Body of pancreas (tissue), 4 donors: Measurements from ENCODE around the gene OR2Y1. TPM values are rescaled to one million over a fixed set of nuclear protein-coding genes. Genes with fewer than 3 reads are reported as not detected.

ENCODE experiments used
- ATAC-seq: fragments of 150-250 bp; one replicate; pipeline ENCODE4 v1.9.1; 2016
- DNase-seq, 4 donors: peaks; one replicate each; pipeline ENCODE4 v3.0.0-alpha.2; 2019
- H3K27ac ChIP-seq, 4 donors: fragments of 200-600 bp; sonication (generic); 1 replicate in 3 of 4; 2 replicates in 1 of 4; pipeline versions ENCODE4 v1.5.1 to v1.6.1; 2016 to 2019; ENCODE audit warnings: mild to moderate bottlenecking in 1 of 4, mixed read lengths in 1 of 4, moderate library complexity in 1 of 4
- H3K27me3 ChIP-seq, 2 donors: fragments of 200-600 bp; sonication (generic); one replicate each; pipeline ENCODE4 v1.6.0; 2016; ENCODE audit warnings: mild to moderate bottlenecking in 1 of 2
- H3K36me3 ChIP-seq, 2 donors: fragments of 200-600 bp; sonication (generic); replicated peaks in 1 of 2; 2 replicates each; pipeline ENCODE4 v1.5.1; 2016; ENCODE audit warnings: low read depth in 2 of 2; ENCODE audit not compliant: insufficient read depth in 1 of 2
- H3K4me1 ChIP-seq: fragments of 200-600 bp; sonication (generic); one replicate; pipeline ENCODE4 v1.6.0; 2016
- H3K4me3 ChIP-seq, 2 donors: fragments of 200-600 bp; sonication (generic); 1 replicate in 1 of 2; 2 replicates in 1 of 2; pipeline ENCODE4 v1.5.1; 2016 to 2019
- H3K9me3 ChIP-seq, 3 donors: fragments of 200-600 bp; sonication (generic); 1 replicate in 2 of 3; 2 replicates in 1 of 3; pipeline ENCODE4 v1.5.1; 2016
- POLR2A ChIP-seq, 3 donors: fragments of 450-650 bp; IDR thresholded peaks; one replicate each; pipeline ENCODE4 v1.6.1; 2016; ENCODE audit warnings: antibody characterized with exemption in 3 of 3, mild to moderate bottlenecking in 2 of 3
- WGBS, 2 donors: methylation state at CpG; one replicate each; pipeline ENCODE4 v1.1.5; 2017; 5-methylcytosine and 5-hydroxymethylcytosine counted together
- intact Hi-C: fragments of 100-400 bp; cut with DNase I; formaldehyde crosslinking; loops from one replicate; pipeline ENCODE4 v1.15.1; 2023
- small RNA-seq: library from RNA; depleted of rRNA; stranded (forward); fragments of <200 nt; gene quantifications from one replicate; pipeline ENCODE3, GENCODE V24; 2016
- total RNA-seq, 2 donors: library from RNA; depleted of rRNA; stranded (reverse); fragments of >200 nt; gene quantifications; one replicate each; pipeline ENCODE4 v1.1.0, GENCODE V29; 2016
- TF ChIP-seq, protein P1 (sequence below), 7 experiments: fragments of 450-650 bp in 4 of 7; fragments of 200-600 bp in 3 of 7; sonication (generic) in 3 of 7; IDR thresholded peaks; one replicate each; pipeline ENCODE4 v1.5.1; 2016 to 2019; ENCODE audit warnings: antibody characterized with exemption in 7 of 7

Gene OR2Y1
- total RNA-seq, 2 donors from 2014 or later = not detected

DNA sequence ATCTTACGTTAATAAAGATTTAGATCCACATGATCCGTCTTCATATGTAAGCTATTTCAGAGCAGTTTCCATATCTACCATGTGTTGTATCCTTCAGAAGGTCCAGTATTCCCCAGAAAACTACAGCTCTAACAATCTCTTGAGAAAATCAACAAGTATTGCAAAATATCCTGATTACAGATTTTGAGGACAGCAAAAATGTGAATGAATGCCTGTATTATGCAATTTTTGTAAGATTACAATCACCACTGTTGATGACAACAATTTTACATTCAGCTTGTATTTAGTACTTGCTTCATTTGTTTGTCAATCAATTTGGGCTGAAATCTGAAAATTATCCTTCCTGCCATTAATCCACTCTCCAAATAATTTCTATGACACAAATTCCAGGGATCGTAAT, 47.4 kb downstream of the OR2Y1 start:
- Histone ChIP-seq H3K4me1 (no peaks in the 10 kb centered on the region), H3K4me3 (no peak overlapping the region), H3K27ac (no peak overlapping the region), H3K36me3 (no peaks in the 10 kb centered on the region), H3K27me3 (no peaks in the 10 kb centered on the region), H3K9me3 (no peaks in the 10 kb centered on the region)
- TF ChIP-seq POLR2A (IDR thresholded peaks at IDR 0.05) = no peak
- TF ChIP-seq, protein P1, sequence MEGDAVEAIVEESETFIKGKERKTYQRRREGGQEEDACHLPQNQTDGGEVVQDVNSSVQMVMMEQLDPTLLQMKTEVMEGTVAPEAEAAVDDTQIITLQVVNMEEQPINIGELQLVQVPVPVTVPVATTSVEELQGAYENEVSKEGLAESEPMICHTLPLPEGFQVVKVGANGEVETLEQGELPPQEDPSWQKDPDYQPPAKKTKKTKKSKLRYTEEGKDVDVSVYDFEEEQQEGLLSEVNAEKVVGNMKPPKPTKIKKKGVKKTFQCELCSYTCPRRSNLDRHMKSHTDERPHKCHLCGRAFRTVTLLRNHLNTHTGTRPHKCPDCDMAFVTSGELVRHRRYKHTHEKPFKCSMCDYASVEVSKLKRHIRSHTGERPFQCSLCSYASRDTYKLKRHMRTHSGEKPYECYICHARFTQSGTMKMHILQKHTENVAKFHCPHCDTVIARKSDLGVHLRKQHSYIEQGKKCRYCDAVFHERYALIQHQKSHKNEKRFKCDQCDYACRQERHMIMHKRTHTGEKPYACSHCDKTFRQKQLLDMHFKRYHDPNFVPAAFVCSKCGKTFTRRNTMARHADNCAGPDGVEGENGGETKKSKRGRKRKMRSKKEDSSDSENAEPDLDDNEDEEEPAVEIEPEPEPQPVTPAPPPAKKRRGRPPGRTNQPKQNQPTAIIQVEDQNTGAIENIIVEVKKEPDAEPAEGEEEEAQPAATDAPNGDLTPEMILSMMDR (IDR thresholded peaks at IDR 0.05) = no peak
- DNase-seq (no peak), ATAC-seq (no peak)
- intact Hi-C loops = no loop called here
- 40 to 41% methylated on average over 3 of the region's 3 CpGs for WGBS, 2 donors

DNA sequence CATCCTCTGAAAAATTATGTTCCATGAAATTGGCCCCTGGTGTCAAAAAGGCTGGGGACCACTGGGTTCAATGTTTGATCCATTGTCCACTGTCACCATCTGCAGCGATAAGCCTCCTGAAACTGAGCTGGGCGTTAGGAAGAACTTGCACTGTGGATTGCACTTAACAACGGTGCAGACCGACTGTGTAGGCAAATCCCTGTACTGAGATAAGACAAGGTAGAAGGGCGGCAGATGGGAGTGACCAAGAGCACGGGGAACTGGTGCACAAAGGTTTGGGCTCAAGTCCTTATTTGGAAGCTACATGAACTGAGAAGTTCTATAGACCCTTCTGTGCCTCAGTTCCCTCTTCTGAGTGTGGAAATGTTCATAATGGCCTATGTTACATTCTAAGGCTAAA, 48.8 kb downstream of the OR2Y1 start:
- intact Hi-C loops = no loop called here
- no peak for DNase-seq
- no peaks in the 10 kb centered on the region for H3K27me3 ChIP-seq
- no peaks in the 10 kb centered on the region for H3K9me3 ChIP-seq
- no peak for ATAC-seq
- no peaks in the 10 kb centered on the region for H3K36me3 ChIP-seq
- H3K4me3 ChIP-seq = no peak overlapping the region
- 73 to 74% methylated on average over 6 of the region's 6 CpGs for WGBS, 2 donors
- no peak for TF ChIP-seq POLR2A (IDR thresholded peaks at IDR 0.05)
- TF ChIP-seq, protein P1 (IDR thresholded peaks at IDR 0.05) = no peak
- no peaks in the 10 kb centered on the region for H3K4me1 ChIP-seq
- no peak overlapping the region for H3K27ac ChIP-seq

DNA sequence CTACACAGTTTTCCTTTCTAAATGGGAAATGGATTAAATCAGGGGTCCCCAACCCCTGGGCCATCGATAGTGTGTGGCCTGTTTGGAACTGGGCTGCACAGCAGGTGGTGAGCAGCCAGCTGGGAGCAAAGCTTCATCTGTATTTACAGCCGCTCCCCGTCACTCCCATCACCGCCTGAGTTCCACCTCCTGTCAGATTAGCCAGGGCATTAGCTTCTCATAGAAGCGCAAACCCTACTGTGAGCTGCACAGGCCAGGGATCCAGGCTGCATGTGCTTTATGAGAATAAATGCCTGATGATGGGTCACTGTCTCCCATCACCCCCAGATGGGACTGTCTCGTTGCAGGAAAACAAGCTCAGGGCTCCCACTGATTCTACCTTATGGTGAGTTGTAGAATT, 49.3 kb downstream of the OR2Y1 start:
- no peaks in the 10 kb centered on the region for H3K4me1 ChIP-seq
- no peaks in the 10 kb centered on the region for H3K27me3 ChIP-seq
- intact Hi-C loops = no loop called here
- WGBS, 2 donors = 61 to 69% methylated on average over 6 of the region's 6 CpGs
- TF ChIP-seq, protein P1 (IDR thresholded peaks at IDR 0.05) = no peak
- no peak for TF ChIP-seq POLR2A (IDR thresholded peaks at IDR 0.05)
- DNase-seq (no peak), ATAC-seq (no peak)
- H3K4me3 ChIP-seq = no peak overlapping the region
- no peaks in the 10 kb centered on the region for H3K9me3 ChIP-seq
- no peak overlapping the region for H3K27ac ChIP-seq
- no peaks in the 10 kb centered on the region for H3K36me3 ChIP-seq

DNA sequence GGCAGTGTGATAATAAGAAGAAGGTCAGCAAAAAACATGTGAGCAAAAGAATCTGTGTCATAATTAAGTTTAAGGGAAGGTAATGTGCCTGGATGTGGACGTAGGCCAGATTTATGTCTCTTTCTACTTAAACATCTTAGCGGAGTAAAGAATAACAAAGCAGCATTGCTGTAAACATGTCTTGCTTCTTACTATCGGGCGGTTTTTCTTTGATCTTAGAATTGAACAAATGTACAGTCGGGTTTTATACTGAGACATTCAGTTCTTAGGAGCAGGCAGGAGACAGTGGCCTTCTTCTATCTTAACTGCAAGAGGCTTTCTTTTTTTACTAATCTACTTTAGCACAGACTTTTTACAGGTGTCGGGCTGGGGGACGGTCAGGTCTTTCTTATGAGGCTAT, 50.1 kb downstream of the OR2Y1 start:
- intact Hi-C loops = no loop called here
- H3K36me3 ChIP-seq = no peaks in the 10 kb centered on the region
- no peak for DNase-seq
- H3K4me3 ChIP-seq = no peak overlapping the region
- no peak for TF ChIP-seq POLR2A (IDR thresholded peaks at IDR 0.05)
- TF ChIP-seq, protein P1 (IDR thresholded peaks at IDR 0.05) = no peak
- no peak overlapping the region for H3K27ac ChIP-seq
- no peaks in the 10 kb centered on the region for H3K9me3 ChIP-seq
- no peak for ATAC-seq
- H3K4me1 ChIP-seq = no peaks in the 10 kb centered on the region
- H3K27me3 ChIP-seq = no peaks in the 10 kb centered on the region
- WGBS, 2 donors = 51 to 62% methylated on average over 7 of the region's 7 CpGs

Small RNA genes within 50 kb of the gene (small RNA-seq; reads per million reads assigned to genes)
- not detected for gene RNU1-17P

Other genes with a start within 250 kb of the OR2Y1 start
- gene CNOT6, start 245.7 kb downstream of the OR2Y1 start, total RNA-seq = 1 to 10 TPM; 4.0 to 7.5 TPM
- not detected for gene SCGB3A1, start 148.6 kb downstream of the OR2Y1 start, total RNA-seq
- 1 to 10 TPM; 6.3 to 7.5 TPM for gene FLT4, start 90.5 kb downstream of the OR2Y1 start, total RNA-seq
- 10 to 100 TPM; 96.2 to 98.8 TPM for gene MGAT1, start 62.7 kb upstream of the OR2Y1 start, total RNA-seq
- 10 to 100 TPM; 17.1 to 24.6 TPM for gene ZFP62, start 121.2 kb upstream of the OR2Y1 start, total RNA-seq
- 1 to 10 TPM in 1 of 2 donors, not detected in 1; 1.0 TPM for gene BTNL8, start 159.1 kb upstream of the OR2Y1 start, total RNA-seq
- gene BTNL3, start 248.8 kb upstream of the OR2Y1 start, total RNA-seq = under 1 TPM in 1 of 2 donors, not detected in 1; 0.26 TPM